Measurements from ENCODE around the gene MOCOS.

DNA sequence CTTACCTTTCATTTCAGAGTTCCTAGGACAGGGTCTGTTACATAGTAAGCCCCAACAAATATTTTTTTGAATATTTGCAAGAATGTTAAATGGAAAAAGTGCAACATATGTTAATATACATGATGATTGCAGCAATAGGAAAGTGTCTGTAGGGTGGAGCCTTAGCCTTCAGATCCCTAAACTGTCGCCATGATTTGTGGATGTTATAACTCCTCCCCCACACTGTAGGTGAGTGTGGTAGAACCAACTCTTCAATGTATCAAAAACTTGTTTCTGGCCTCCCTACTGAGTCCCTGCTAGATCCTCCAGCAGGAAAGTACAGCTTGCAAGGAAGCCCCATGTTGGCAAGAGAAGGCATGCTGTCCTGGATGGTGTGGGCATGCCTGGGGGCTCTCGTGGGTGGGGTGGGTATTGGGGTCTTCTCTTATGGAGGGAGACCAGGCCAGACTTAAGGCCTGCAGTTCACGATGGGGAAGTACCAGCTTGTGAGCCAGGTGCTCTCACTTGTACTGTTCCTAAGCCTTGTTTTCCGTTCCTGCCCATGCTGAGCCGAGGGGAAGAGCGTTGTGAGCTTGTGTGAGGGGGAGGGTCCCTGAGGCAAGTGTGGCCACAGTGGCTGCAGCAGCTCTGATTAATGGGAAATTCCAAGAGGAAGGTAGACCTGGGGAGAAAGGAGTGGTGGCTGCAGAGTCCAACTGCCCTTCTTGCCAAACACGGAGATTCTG is 121.6 kb downstream of the MOCOS start:
- TF ChIP-seq, protein P1, sequence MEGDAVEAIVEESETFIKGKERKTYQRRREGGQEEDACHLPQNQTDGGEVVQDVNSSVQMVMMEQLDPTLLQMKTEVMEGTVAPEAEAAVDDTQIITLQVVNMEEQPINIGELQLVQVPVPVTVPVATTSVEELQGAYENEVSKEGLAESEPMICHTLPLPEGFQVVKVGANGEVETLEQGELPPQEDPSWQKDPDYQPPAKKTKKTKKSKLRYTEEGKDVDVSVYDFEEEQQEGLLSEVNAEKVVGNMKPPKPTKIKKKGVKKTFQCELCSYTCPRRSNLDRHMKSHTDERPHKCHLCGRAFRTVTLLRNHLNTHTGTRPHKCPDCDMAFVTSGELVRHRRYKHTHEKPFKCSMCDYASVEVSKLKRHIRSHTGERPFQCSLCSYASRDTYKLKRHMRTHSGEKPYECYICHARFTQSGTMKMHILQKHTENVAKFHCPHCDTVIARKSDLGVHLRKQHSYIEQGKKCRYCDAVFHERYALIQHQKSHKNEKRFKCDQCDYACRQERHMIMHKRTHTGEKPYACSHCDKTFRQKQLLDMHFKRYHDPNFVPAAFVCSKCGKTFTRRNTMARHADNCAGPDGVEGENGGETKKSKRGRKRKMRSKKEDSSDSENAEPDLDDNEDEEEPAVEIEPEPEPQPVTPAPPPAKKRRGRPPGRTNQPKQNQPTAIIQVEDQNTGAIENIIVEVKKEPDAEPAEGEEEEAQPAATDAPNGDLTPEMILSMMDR (conservative IDR thresholded peaks at IDR 0.05; ENCODE audit: low read depth, low read length): no peak
- TF ChIP-seq EZH2 (IDR thresholded peaks at IDR 0.05; ENCODE audit: low read length, unreplicated experiment) (no peak), EZH2phosphoT487 (IDR thresholded peaks at IDR 0.05; ENCODE audit: borderline replicate concordance, low read length) (no peak)
